Measurements from ENCODE around the gene SYT8. TPM values are rescaled to one million over a fixed set of nuclear protein-coding genes. Genes with fewer than 3 reads are reported as not detected.
"Not testable (repeated sequence)": the region's sequence is repeated elsewhere in the genome, so short reads cannot be mapped to it uniquely, and the experiment has no call there.

Gene SYT8
- total RNA-seq, 3 donors from 2014 or later = 10.7 to 12.1 TPM; not detected in 1

DNA sequence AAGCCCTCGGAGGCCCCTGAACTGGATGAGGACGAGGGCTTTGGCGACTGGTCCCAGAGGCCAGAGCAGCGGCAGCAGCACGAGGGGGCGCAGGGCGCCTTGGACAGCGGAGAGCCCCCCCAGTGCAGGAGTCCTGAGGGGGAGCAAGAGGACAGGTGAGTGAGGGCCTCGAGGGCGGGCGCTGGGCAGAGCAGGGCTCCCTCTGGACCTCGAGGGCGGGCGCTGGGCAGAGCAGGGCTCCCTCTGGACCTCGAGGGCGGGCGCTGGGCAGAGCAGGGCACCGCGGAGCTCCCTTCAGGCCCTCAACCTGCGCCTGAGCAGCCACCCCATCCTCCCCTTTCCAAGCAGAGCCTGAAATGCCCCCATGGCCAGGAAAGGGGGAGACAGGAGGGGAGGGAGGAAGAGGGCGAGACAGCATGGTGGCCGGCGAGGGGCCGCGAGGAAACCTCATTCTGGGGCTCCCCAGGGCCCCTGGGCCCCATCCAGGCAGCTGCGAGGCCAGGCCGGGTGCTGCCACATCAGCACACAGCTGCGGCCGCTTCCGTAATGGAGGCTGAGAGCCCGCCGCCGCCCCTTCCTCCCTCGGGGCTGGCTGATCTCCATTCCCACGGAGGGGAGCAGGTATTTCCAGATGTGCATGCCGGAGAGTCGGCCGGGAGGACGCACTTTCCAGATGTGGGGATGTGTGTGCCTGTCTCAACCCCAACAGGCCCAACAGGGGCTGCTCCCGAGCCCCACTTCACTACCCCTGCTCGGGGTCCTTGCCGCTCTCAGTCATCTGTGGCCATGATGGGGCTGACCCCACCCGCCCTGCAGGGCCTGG, 46.9 kb downstream of the SYT8 start:
- H3K27ac ChIP-seq = peak overlapping the region; percentile 74 to 97
- DNase-seq (ENCODE audit: low spot score in 2 of 2) = peak in 1 of 2 donors; percentile 47
- intact Hi-C loops (cut with DNase I; ENCODE audit: low total_unique reads) = no loop called here
- TF ChIP-seq POLR2A (IDR thresholded peaks at IDR 0.05) = no peak
- no peak for TF ChIP-seq CTCF (IDR thresholded peaks at IDR 0.05)
- no peak for TF ChIP-seq POLR2AphosphoS5 (IDR thresholded peaks at IDR 0.05)
- no peaks in the 10 kb centered on the region for H3K36me3 ChIP-seq
- peaks cover 0 to 14% of the 10 kb centered on the region in 2 donors for H3K4me1 ChIP-seq
- peak overlapping the region in 1 of 3 donors; percentile 39 for H3K4me3 ChIP-seq
- no peaks in the 10 kb centered on the region for H3K9me3 ChIP-seq
- H3K27me3 ChIP-seq = no peaks in the 10 kb centered on the region

GRCh38 chr11:1882265-1883238, 47.8 kb downstream of the SYT8 start:
- Histone ChIP-seq H3K4me3 (peak overlapping the region in 1 of 3 donors; percentile 39), H3K36me3 (no peaks in the 10 kb centered on the region), H3K27me3 (no peaks in the 10 kb centered on the region), H3K4me1 (peaks cover 0 to 11% of the 10 kb centered on the region in 2 donors), H3K9me3 (no peaks in the 10 kb centered on the region), H3K27ac (peak overlapping the region; percentile 74 to 97)
- intact Hi-C loops (cut with DNase I; ENCODE audit: low total_unique reads) = no loop called here
- TF ChIP-seq CTCF (IDR thresholded peaks at IDR 0.05) (peak; percentile 84 to 90 (median 90)), POLR2A (IDR thresholded peaks at IDR 0.05) (no peak), POLR2AphosphoS5 (IDR thresholded peaks at IDR 0.05) (no peak)
- DNase-seq (ENCODE audit: low spot score in 2 of 2) = peak; percentile 57 to 79

DNA sequence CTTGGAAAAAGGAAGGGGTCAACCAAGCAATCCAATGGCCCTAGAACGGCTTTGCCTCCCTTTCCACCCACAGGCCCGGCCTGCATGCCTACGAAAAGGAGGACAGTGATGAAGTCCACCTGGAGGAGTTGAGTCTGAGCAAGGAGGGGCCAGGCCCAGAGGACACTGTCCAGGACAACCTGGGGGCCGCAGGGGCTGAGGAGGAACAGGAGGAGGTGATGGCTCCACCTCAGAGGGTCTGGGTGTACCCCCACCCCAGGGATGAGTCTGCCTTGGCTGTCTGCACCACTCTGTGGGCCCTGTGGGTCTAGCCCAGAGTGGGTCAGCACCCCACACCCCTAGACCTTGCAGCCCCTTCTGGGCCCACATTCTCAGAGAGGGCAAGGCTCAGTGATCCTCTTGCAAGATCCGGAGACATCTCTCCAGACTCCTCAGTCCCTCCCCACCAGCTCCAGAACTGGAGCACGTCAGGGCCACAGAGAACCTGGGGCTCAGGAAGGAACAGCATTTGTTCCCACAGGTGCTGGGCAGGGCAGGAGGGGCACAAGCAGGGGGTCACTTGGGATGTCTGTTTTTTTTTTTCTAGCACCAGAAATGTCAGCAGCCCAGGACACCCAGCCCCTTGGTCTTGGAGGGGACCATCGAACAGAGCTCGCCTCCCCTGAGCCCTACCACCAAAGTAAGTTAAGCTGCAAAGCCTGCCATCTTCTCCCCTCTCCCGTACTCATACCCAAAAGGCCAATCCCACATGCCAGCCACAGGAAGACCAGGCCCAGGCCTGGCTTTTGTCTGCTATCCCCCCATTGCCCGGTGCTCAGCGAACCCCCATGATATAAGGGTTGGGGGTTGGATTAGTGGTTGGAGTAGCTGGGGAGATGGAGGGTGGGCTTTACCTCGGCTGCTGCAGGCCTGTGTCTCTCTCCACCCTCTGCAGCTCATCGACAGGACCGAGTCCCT, 48.8 kb downstream of the SYT8 start:
- intact Hi-C loops (cut with DNase I; ENCODE audit: low total_unique reads) = no loop called here
- Histone ChIP-seq H3K36me3 (no peaks in the 10 kb centered on the region), H3K27me3 (no peaks in the 10 kb centered on the region), H3K27ac (peak overlapping the region in 1 of 2 donors; percentile 97), H3K9me3 (no peaks in the 10 kb centered on the region), H3K4me1 (peaks cover 2 to 11% of the 10 kb centered on the region in 2 donors), H3K4me3 (no peak overlapping the region)
- DNase-seq (ENCODE audit: low spot score in 2 of 2) = peak in 1 of 2 donors; percentile 37
- no peak for TF ChIP-seq POLR2AphosphoS5 (IDR thresholded peaks at IDR 0.05)
- TF ChIP-seq POLR2A (IDR thresholded peaks at IDR 0.05) = no peak
- TF ChIP-seq CTCF (IDR thresholded peaks at IDR 0.05) = no peak

DNA sequence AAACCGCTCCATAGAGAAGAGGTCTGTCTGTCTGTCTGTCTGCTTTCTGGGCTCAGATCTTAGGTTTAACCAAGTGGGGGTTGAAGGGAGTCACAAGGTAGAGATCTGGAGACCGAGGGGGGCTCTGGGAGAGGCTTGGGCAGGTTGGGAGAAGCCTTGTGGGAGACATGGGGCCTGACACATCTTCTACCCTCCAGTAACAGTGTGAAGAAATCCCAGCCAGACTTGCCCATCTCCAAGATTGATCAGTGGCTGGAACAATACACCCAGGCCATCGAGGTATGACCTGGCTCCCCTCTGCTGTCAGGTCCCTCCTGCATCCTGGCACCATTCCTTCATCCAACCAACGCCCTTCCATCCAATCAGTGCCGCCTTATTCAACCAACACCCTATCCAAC, 49.5 kb downstream of the SYT8 start:
- peaks cover 5 to 11% of the 10 kb centered on the region in 2 donors for H3K4me1 ChIP-seq
- no peaks in the 10 kb centered on the region for H3K36me3 ChIP-seq
- H3K27me3 ChIP-seq = no peaks in the 10 kb centered on the region
- H3K9me3 ChIP-seq = no peaks in the 10 kb centered on the region
- DNase-seq (ENCODE audit: low spot score in 2 of 2) = no peak
- no peak overlapping the region for H3K27ac ChIP-seq
- TF ChIP-seq POLR2AphosphoS5 (IDR thresholded peaks at IDR 0.05) (no peak), POLR2A (IDR thresholded peaks at IDR 0.05) (no peak), CTCF (IDR thresholded peaks at IDR 0.05) (no peak)
- intact Hi-C loops (cut with DNase I; ENCODE audit: low total_unique reads) = no loop called here
- no peak overlapping the region for H3K4me3 ChIP-seq

DNA sequence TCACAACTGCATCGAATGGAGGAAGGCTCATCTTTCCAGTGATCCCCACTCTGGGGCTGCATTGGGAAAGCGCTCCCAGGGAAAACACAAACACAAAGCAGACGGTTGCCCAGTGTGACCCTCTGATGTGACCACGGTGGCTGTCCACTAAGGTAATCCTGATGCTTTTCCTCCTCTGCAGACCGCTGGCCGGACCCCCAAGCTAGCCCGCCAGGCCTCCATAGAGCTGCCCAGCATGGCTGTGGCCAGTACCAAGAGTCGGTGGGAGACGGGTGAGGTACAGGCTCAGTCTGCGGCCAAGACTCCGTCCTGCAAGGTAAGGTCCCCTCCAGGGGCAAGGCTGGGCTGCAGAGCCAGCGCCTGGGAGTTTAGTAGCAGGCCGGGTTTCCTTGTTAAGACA, 51.8 kb downstream of the SYT8 start:
- H3K36me3 ChIP-seq; H3K9me3 ChIP-seq; H3K4me1 ChIP-seq; intact Hi-C loops (cut with DNase I; ENCODE audit: low total_unique reads); DNase-seq (ENCODE audit: low spot score in 2 of 2); H3K4me3 ChIP-seq; H3K27me3 ChIP-seq; H3K27ac ChIP-seq: not testable (repeated sequence)

Measured in breast epithelium (tissue), 4 donors.